Calu3 (cell line): ENCODE measurements around the gene CSRP3. TPM values are rescaled to one million over a fixed set of nuclear protein-coding genes. Genes with fewer than 3 reads are reported as not detected.

Experiments used
- BruUV-seq: library from RNA; stranded (reverse); fragments of 400-500 nt; replicated peaks from 2 replicates; lab custom pipeline; 2021; lab: Mats Ljungman, UMichigan
- CTCF ChIA-PET: fragments of 300-600 bp; sonication (Branson Sonifier 250); formaldehyde crosslinking; loops from one replicate; lab custom pipeline; 2022; ENCODE audit warnings: antibody characterized with exemption; lab: Charles Lee
- DNase-seq: peaks from one replicate; pipeline ENCODE4 v3.0.0; 2022
- H3K27ac Mint-ChIP-seq: one replicate; pipeline ENCODE4 v1.8.0; 2022; ENCODE audit warnings: mixed read lengths; ENCODE audit not compliant: unreplicated experiment
- H3K27me3 Mint-ChIP-seq: one replicate; pipeline ENCODE4 v1.8.0; 2022; ENCODE audit warnings: mixed read lengths; ENCODE audit not compliant: unreplicated experiment
- H3K36me3 Mint-ChIP-seq: one replicate; pipeline ENCODE4 v1.8.0; 2022; ENCODE audit warnings: mild to moderate bottlenecking, moderate library complexity, mixed read lengths; ENCODE audit not compliant: insufficient read depth, unreplicated experiment
- H3K4me1 Mint-ChIP-seq: one replicate; pipeline ENCODE4 v1.8.0; 2022; ENCODE audit warnings: mild to moderate bottlenecking, low read depth, mixed read lengths; ENCODE audit not compliant: unreplicated experiment
- H3K4me3 Mint-ChIP-seq: one replicate; pipeline ENCODE4 v1.8.0; 2022; ENCODE audit warnings: mild to moderate bottlenecking, low read depth, moderate library complexity, mixed read lengths; ENCODE audit not compliant: unreplicated experiment
- H3K9me3 Mint-ChIP-seq: one replicate; pipeline ENCODE4 v1.8.0; 2022; ENCODE audit warnings: low read depth, mixed read lengths; ENCODE audit not compliant: unreplicated experiment
- CTCF ChIP-seq: fragments of 200-600 bp; IDR thresholded peaks from one replicate; pipeline ENCODE4 v1.8.0; 2022; ENCODE audit warnings: antibody characterized with exemption; ENCODE audit not compliant: unreplicated experiment
- intact Hi-C: fragments of 100-400 bp; cut with micrococcal nuclease; formaldehyde crosslinking; loops from one replicate; pipeline ENCODE4 v1.10.0; 2022; ENCODE audit not compliant: unreplicated experiment
- total RNA-seq: library from RNA; stranded (reverse); gene quantifications from 2 replicates; pipeline ENCODE4 v1.2.3, GENCODE V29; 2022

CSRP3 gene
- total RNA-seq, 1 experiment from 2014 or later: not detected

GRCh38 chr11:19162951-19163505 lies 38.8 kb downstream of the CSRP3 start:
- intact Hi-C loops: loop anchor here (10.0 kb wide), 1 partner anchor 88 kb away; no protein-coding TSS in a partner anchor
- CTCF ChIA-PET: interaction anchor here (0.6 kb wide), 1 partner anchor 78 kb away, joined by 4 read pairs; no protein-coding TSS in a partner anchor
- peaks cover 12% of the 10 kb centered on the region for H3K36me3 Mint-ChIP-seq

GRCh38 chr11:19161651-19162050 lies 40.1 kb downstream of the CSRP3 start:
- no peak for TF ChIP-seq CTCF
- Mint-ChIP-seq H3K27me3 (no peaks in the 10 kb centered on the region), H3K36me3 (peaks cover 11% of the 10 kb centered on the region), H3K4me1 (peaks cover 13% of the 10 kb centered on the region), H3K27ac (no peak overlapping the region), H3K9me3 (no peaks in the 10 kb centered on the region), H3K4me3 (no peak overlapping the region)
- intact Hi-C loops: loop anchor here (10.0 kb wide), 1 partner anchor 87 kb away; no protein-coding TSS in a partner anchor
- CTCF ChIA-PET: no interaction called here
- no TSS peak for BruUV-seq
- DNase-seq: no peak

More at GRCh38 chr11:19162951-19163505, 38.8 kb downstream of the CSRP3 start:
- Mint-ChIP-seq H3K4me3 (no peak overlapping the region), H3K9me3 (no peaks in the 10 kb centered on the region), H3K4me1 (peaks cover 13% of the 10 kb centered on the region), H3K27ac (no peak overlapping the region), H3K27me3 (no peaks in the 10 kb centered on the region)
- no TSS peak for BruUV-seq
- no peak for TF ChIP-seq CTCF
- DNase-seq: no peak

- TF ChIP-seq CTCF: no peak
- intact Hi-C loops: loop anchor here (10.0 kb wide), 1 partner anchor 86 kb away; no protein-coding TSS in a partner anchor
- no peaks in the 10 kb centered on the region for H3K27me3 Mint-ChIP-seq
- no peak overlapping the region for H3K4me3 Mint-ChIP-seq
- H3K27ac Mint-ChIP-seq: no peak overlapping the region
- CTCF ChIA-PET: no interaction called here
- BruUV-seq: no TSS peak
- H3K4me1 Mint-ChIP-seq: peaks cover 13% of the 10 kb centered on the region
- no peaks in the 10 kb centered on the region for H3K9me3 Mint-ChIP-seq
- H3K36me3 Mint-ChIP-seq: peaks cover 6% of the 10 kb centered on the region
- no peak for DNase-seq
Measured at GRCh38 chr11:19160847-19161246, 40.9 kb downstream of the CSRP3 start.

- no peak overlapping the region for H3K4me3 Mint-ChIP-seq
- no peak for DNase-seq
- intact Hi-C loops: no loop called here
- no peaks in the 10 kb centered on the region for H3K36me3 Mint-ChIP-seq
- no peaks in the 10 kb centered on the region for H3K27me3 Mint-ChIP-seq
- CTCF ChIA-PET: no interaction called here
- no TSS peak for BruUV-seq
- no peak overlapping the region for H3K27ac Mint-ChIP-seq
- H3K9me3 Mint-ChIP-seq: no peaks in the 10 kb centered on the region
- no peak for TF ChIP-seq CTCF
- peaks cover 1% of the 10 kb centered on the region for H3K4me1 Mint-ChIP-seq
Measured at GRCh38 chr11:19156892-19157291, 44.9 kb downstream of the CSRP3 start.
